T-helper 2 cell treated with Interferon-gamma antibody and Interleukin-4, amounts not matched to agents 5 μg/mL and 100 μg/mL, for 36 hours (primary cell): ENCODE data around the gene DTWD1.
"Not testable (repeated sequence)": the region's sequence is repeated elsewhere in the genome, so short reads cannot be mapped to it uniquely, and the experiment has no call there.

ENCODE experiments used
- DNase-seq: peaks from one replicate; pipeline ENCODE4 v3.0.0; 2021; ENCODE audit warnings: low spot score
- H3K27ac Mint-ChIP-seq: one replicate; pipeline ENCODE4 v1.8.0; 2021; ENCODE audit warnings: mild to moderate bottlenecking, mixed read lengths
- H3K27me3 Mint-ChIP-seq: one replicate; pipeline ENCODE4 v1.8.0; 2021; ENCODE audit warnings: low read depth, mixed read lengths
- H3K36me3 Mint-ChIP-seq: one replicate; pipeline ENCODE4 v1.8.0; 2021; ENCODE audit warnings: low read depth, mixed read lengths
- H3K4me1 Mint-ChIP-seq: one replicate; pipeline ENCODE4 v1.8.0; 2021; ENCODE audit warnings: low read depth, mixed read lengths
- H3K4me3 Mint-ChIP-seq: one replicate; pipeline ENCODE4 v1.8.0; 2022; ENCODE audit warnings: mild to moderate bottlenecking, moderate library complexity, mixed read lengths
- H3K9me3 Mint-ChIP-seq: one replicate; pipeline ENCODE4 v1.8.0; 2021; ENCODE audit warnings: mixed read lengths

DTWD1 gene

GRCh38 chr15:49666486-49666885 is 45.6 kb downstream of the DTWD1 start:
- H3K27ac Mint-ChIP-seq, H3K36me3 Mint-ChIP-seq, H3K4me1 Mint-ChIP-seq, DNase-seq, H3K9me3 Mint-ChIP-seq, H3K4me3 Mint-ChIP-seq: not testable (repeated sequence)
- peaks cover 16% of the 10 kb centered on the region for H3K27me3 Mint-ChIP-seq

- H3K27me3 Mint-ChIP-seq: peaks cover 6% of the 10 kb centered on the region
Measured at GRCh38 chr15:49669288-49669687, 48.4 kb downstream of the DTWD1 start.

GRCh38 chr15:49673861-49674260 is 53.0 kb downstream of the DTWD1 start:
- Mint-ChIP-seq H3K36me3 (no peaks in the 10 kb centered on the region), H3K27ac (no peak overlapping the region), H3K4me1 (no peaks in the 10 kb centered on the region), H3K27me3 (peaks cover 10% of the 10 kb centered on the region), H3K9me3 (no peaks in the 10 kb centered on the region), H3K4me3 (no peak overlapping the region)
- no peak for DNase-seq

More at GRCh38 chr15:49669288-49669687, 48.4 kb downstream of the DTWD1 start:
- H3K27ac Mint-ChIP-seq: no peak overlapping the region
- no peaks in the 10 kb centered on the region for H3K36me3 Mint-ChIP-seq
- no peaks in the 10 kb centered on the region for H3K4me1 Mint-ChIP-seq
- DNase-seq: no peak
- H3K9me3 Mint-ChIP-seq: no peaks in the 10 kb centered on the region
- no peak overlapping the region for H3K4me3 Mint-ChIP-seq

GRCh38 chr15:49674370-49674769 is 53.5 kb downstream of the DTWD1 start:
- no peak overlapping the region for H3K27ac Mint-ChIP-seq
- no peak for DNase-seq
- H3K27me3 Mint-ChIP-seq: peaks cover 10% of the 10 kb centered on the region
- H3K4me1 Mint-ChIP-seq: no peaks in the 10 kb centered on the region
- H3K4me3 Mint-ChIP-seq: no peak overlapping the region
- no peaks in the 10 kb centered on the region for H3K9me3 Mint-ChIP-seq
- H3K36me3 Mint-ChIP-seq: no peaks in the 10 kb centered on the region

- no peaks in the 10 kb centered on the region for H3K4me1 Mint-ChIP-seq
- DNase-seq: no peak
- peaks cover 10% of the 10 kb centered on the region for H3K27me3 Mint-ChIP-seq
- H3K27ac Mint-ChIP-seq: no peak overlapping the region
- no peaks in the 10 kb centered on the region for H3K36me3 Mint-ChIP-seq
- H3K4me3 Mint-ChIP-seq: no peak overlapping the region
- H3K9me3 Mint-ChIP-seq: no peaks in the 10 kb centered on the region
Measured at GRCh38 chr15:49675041-49675440, 54.2 kb downstream of the DTWD1 start.

- H3K4me1 Mint-ChIP-seq: no peaks in the 10 kb centered on the region
- H3K4me3 Mint-ChIP-seq: no peak overlapping the region
- no peak for DNase-seq
- no peaks in the 10 kb centered on the region for H3K9me3 Mint-ChIP-seq
- no peaks in the 10 kb centered on the region for H3K36me3 Mint-ChIP-seq
- H3K27me3 Mint-ChIP-seq: peaks cover 13% of the 10 kb centered on the region
- no peak overlapping the region for H3K27ac Mint-ChIP-seq
Measured at GRCh38 chr15:49678655-49679054, 57.8 kb downstream of the DTWD1 start.

- Mint-ChIP-seq H3K27ac (no peak overlapping the region), H3K27me3 (peaks cover 8% of the 10 kb centered on the region), H3K4me1 (no peaks in the 10 kb centered on the region), H3K9me3 (no peaks in the 10 kb centered on the region), H3K36me3 (no peaks in the 10 kb centered on the region), H3K4me3 (no peak overlapping the region)
- DNase-seq: no peak
Measured at GRCh38 chr15:49686599-49686998, 65.8 kb downstream of the DTWD1 start.

GRCh38 chr15:49688135-49688790 is 67.4 kb downstream of the DTWD1 start:
- Mint-ChIP-seq H3K36me3 (no peaks in the 10 kb centered on the region), H3K4me3 (no peak overlapping the region), H3K9me3 (no peaks in the 10 kb centered on the region), H3K4me1 (no peaks in the 10 kb centered on the region), H3K27me3 (peaks cover 11% of the 10 kb centered on the region), H3K27ac (no peak overlapping the region)
- DNase-seq: no peak

GRCh38 chr15:49692514-49693090 is 71.8 kb downstream of the DTWD1 start:
- H3K4me3 Mint-ChIP-seq: no peak overlapping the region
- H3K36me3 Mint-ChIP-seq: no peaks in the 10 kb centered on the region
- peaks cover 15% of the 10 kb centered on the region for H3K27me3 Mint-ChIP-seq
- no peaks in the 10 kb centered on the region for H3K9me3 Mint-ChIP-seq
- no peak for DNase-seq
- H3K4me1 Mint-ChIP-seq: no peaks in the 10 kb centered on the region
- H3K27ac Mint-ChIP-seq: no peak overlapping the region

GRCh38 chr15:49693498-49693897 is 72.7 kb downstream of the DTWD1 start:
- H3K4me1 Mint-ChIP-seq: no peaks in the 10 kb centered on the region
- H3K36me3 Mint-ChIP-seq: no peaks in the 10 kb centered on the region
- H3K27me3 Mint-ChIP-seq: peaks cover 15% of the 10 kb centered on the region
- H3K9me3 Mint-ChIP-seq: no peaks in the 10 kb centered on the region
- no peak overlapping the region for H3K27ac Mint-ChIP-seq
- no peak for DNase-seq
- no peak overlapping the region for H3K4me3 Mint-ChIP-seq

- no peak overlapping the region for H3K27ac Mint-ChIP-seq
- DNase-seq: no peak
- H3K9me3 Mint-ChIP-seq: no peaks in the 10 kb centered on the region
Measured at GRCh38 chr15:49696433-49696832, 75.6 kb downstream of the DTWD1 start.

GRCh38 chr15:49697121-49697520 is 76.3 kb downstream of the DTWD1 start:
- DNase-seq: no peak

More at GRCh38 chr15:49696433-49696832, 75.6 kb downstream of the DTWD1 start:
- Mint-ChIP-seq H3K36me3 (no peaks in the 10 kb centered on the region), H3K27me3 (peaks cover 12% of the 10 kb centered on the region), H3K4me1 (no peaks in the 10 kb centered on the region), H3K4me3 (no peak overlapping the region)

GRCh38 chr15:49702982-49703381 is 82.1 kb downstream of the DTWD1 start:
- not testable (repeated sequence) for H3K36me3 Mint-ChIP-seq, H3K27ac Mint-ChIP-seq, H3K4me1 Mint-ChIP-seq, H3K9me3 Mint-ChIP-seq, H3K4me3 Mint-ChIP-seq, DNase-seq, H3K27me3 Mint-ChIP-seq

More at GRCh38 chr15:49697121-49697520, 76.3 kb downstream of the DTWD1 start:
- Mint-ChIP-seq H3K36me3 (no peaks in the 10 kb centered on the region), H3K4me1 (no peaks in the 10 kb centered on the region), H3K27ac (no peak overlapping the region), H3K4me3 (no peak overlapping the region), H3K27me3 (peaks cover 9% of the 10 kb centered on the region), H3K9me3 (no peaks in the 10 kb centered on the region)
